Fibroblast of pulmonary artery (primary cell): Measurements from ENCODE around the gene POLR1C.
"Not testable (repeated sequence)": the region's sequence is repeated elsewhere in the genome, so short reads cannot be mapped to it uniquely, and the experiment has no call there.

Experiments used
- DNase-seq: peaks from one replicate; pipeline ENCODE4 v3.0.0-alpha.2; 2010; ENCODE audit warnings: low read depth
- H3K4me3 ChIP-seq: replicated peaks from 2 replicates; pipeline ENCODE4 v1.5.1; 2011; ENCODE audit warnings: low read depth, mild to moderate bottlenecking, control low read depth, low read length, moderate library complexity
- TF ChIP-seq, protein P1 (sequence below): IDR thresholded peaks from 2 replicates; pipeline ENCODE4 v1.5.1; 2011; ENCODE audit warnings: mild to moderate bottlenecking, control low read depth, low read length, inconsistent platforms; ENCODE audit errors: missing control alignments

The POLR1C gene

DNA sequence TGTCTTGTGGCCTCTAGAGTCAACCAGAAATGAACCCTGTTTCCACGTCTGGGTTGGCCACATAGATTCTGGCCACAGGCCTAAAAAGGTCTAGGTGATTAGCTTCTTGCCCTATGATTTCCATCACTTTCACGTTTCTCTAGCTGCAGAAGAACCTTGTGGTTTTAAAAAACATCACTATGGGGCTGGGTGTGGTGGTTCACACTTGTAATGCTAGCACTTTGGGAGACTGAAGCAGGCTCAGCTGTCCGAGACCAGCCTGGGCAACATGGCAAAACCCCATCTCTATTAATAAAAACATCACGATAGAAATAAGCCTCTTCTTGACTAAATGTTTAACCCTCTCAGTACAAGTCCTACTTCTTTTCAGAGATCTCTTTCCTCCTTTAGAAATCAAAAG lies 27.6 kb downstream of the POLR1C start:
- DNase-seq: no peak
- TF ChIP-seq, protein P1, sequence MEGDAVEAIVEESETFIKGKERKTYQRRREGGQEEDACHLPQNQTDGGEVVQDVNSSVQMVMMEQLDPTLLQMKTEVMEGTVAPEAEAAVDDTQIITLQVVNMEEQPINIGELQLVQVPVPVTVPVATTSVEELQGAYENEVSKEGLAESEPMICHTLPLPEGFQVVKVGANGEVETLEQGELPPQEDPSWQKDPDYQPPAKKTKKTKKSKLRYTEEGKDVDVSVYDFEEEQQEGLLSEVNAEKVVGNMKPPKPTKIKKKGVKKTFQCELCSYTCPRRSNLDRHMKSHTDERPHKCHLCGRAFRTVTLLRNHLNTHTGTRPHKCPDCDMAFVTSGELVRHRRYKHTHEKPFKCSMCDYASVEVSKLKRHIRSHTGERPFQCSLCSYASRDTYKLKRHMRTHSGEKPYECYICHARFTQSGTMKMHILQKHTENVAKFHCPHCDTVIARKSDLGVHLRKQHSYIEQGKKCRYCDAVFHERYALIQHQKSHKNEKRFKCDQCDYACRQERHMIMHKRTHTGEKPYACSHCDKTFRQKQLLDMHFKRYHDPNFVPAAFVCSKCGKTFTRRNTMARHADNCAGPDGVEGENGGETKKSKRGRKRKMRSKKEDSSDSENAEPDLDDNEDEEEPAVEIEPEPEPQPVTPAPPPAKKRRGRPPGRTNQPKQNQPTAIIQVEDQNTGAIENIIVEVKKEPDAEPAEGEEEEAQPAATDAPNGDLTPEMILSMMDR: no peak
- no peak overlapping the region for H3K4me3 ChIP-seq

DNA sequence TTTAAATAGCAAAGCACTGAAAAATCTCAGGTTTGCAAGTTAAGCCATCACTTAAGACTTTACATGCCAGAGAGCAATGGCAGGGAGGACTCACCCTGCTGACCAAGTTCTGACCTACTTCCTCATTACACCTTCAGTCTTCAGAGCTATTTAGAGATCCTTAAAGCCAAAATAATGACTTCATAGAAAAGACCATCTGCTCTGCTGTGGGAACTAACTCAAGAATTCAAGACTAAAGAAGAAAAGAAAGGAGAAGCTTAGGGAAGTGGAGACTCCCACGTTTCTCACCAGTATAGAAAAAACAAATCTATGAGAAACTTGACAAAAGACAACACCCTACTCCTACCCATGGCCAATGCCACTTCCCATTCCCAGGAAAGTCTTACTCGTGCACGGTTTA lies 30.3 kb downstream of the POLR1C start:
- H3K4me3 ChIP-seq: no peak overlapping the region
- TF ChIP-seq, protein P1: no peak
- DNase-seq: no peak

DNA sequence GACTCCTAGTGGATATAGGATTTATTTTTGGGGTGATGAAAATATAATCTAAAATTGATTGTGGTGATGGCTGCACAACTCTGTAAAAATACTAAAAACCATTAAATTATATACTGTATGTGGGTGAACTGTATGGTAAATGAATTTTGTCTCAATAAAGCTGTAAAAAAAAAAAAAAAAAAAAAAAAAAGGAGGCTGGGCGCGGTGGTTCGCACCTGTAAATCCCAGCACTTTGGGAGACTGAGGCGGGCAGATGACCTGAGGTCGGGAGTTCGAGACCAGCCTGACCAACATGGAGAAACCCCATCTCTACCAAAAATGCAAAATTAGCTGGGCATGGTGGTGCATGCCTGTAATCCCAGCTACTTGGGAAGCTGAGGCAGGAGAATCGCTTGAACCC lies 40.7 kb downstream of the POLR1C start:
- not testable (repeated sequence) for H3K4me3 ChIP-seq, DNase-seq

DNA sequence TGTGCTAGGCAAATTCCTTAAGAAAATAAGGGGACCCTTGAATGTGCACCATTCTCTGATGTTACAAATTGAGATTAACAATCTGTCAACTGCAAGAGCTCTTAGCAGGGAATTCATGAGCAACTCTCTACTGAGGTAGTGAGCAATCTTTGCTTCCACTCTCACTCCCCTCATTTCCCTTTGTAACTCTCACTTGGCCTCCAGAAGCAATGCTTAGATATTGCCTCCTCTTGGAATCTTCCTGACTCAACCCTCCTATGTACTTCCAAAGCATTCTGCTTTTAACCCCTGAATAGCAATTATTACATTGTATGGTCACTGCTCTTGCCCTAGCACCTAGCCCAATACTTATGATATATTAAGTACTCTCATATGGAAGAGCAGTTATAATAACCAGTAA lies 42.4 kb downstream of the POLR1C start:
- DNase-seq: no peak
- TF ChIP-seq, protein P1: no peak
- H3K4me3 ChIP-seq: no peak overlapping the region

DNA sequence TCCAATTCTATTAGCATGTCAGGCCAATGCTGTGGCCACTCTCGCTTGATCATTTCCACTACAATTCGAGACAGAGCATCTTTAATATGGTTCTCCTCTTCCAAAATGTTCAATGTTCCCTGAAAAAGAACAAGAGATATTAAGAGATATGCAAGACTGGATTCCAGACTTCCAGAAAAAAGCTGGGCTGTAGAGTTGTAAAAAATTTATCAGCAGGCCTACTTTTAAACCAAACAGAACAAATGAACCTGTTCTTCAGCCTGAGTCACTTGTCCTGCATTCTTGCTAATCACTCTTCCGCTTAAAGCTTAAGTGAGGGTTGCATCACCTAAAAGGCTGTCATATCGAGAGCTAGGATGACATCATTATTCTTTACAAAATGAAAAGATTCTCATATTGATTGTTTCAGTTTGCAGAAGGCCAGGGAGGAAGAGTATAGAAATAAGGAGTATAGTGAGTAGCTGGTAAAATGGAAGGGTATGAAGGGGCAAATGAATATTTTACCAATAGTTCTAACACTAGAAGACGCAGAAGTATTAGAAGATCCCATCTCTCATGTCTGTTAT lies 54.1 kb downstream of the POLR1C start:
- DNase-seq: peak; percentile 27
- TF ChIP-seq, protein P1: no peak
- no peak overlapping the region for H3K4me3 ChIP-seq
